Measurements from ENCODE around the gene CDO1.

CDO1 gene

GRCh38 chr5:115816226-115817081 is at the start of gene CDO1:
TSS of gene CDO1 (minus strand) at chr5:115816659. CDS start at chr5:115816397, 262 bp downstream.
- H3K4me1 Mint-ChIP-seq = peaks cover 19% of the 10 kb centered on the region
- H3K36me3 Mint-ChIP-seq = no peaks in the 10 kb centered on the region
- no peak within 1 kb of the TSS for H3K27ac Mint-ChIP-seq
- DNase-seq (ENCODE audit: low spot score in 2 of 2) (peak; percentile 3 to 61), ATAC-seq (peak; percentile 75)
- H3K4me3 Mint-ChIP-seq = peak within 1 kb of the TSS; percentile 68
- no peaks in the 10 kb centered on the region for H3K9me3 Mint-ChIP-seq

GRCh38 chr5:115859378-115859777 is 42.9 kb upstream of the CDO1 start:
- Mint-ChIP-seq H3K27ac (no peak overlapping the region), H3K9me3 (no peaks in the 10 kb centered on the region), H3K4me1 (peaks cover 39% of the 10 kb centered on the region), H3K36me3 (no peaks in the 10 kb centered on the region), H3K4me3 (no peak overlapping the region)
- DNase-seq (ENCODE audit: low spot score in 2 of 2) (no peak), ATAC-seq (no peak)

GRCh38 chr5:115858396-115858795 is 41.9 kb upstream of the CDO1 start:
- ATAC-seq (no peak), DNase-seq (ENCODE audit: low spot score in 2 of 2) (no peak)
- H3K36me3 Mint-ChIP-seq = no peaks in the 10 kb centered on the region
- peaks cover 42% of the 10 kb centered on the region for H3K4me1 Mint-ChIP-seq
- H3K27ac Mint-ChIP-seq = no peak overlapping the region
- no peak overlapping the region for H3K4me3 Mint-ChIP-seq
- no peaks in the 10 kb centered on the region for H3K9me3 Mint-ChIP-seq

- H3K9me3 Mint-ChIP-seq = no peaks in the 10 kb centered on the region
- ATAC-seq (peak; percentile 44), DNase-seq (ENCODE audit: low spot score in 2 of 2) (no peak)
- H3K27ac Mint-ChIP-seq = no peak overlapping the region
- H3K4me3 Mint-ChIP-seq = no peak overlapping the region
- H3K4me1 Mint-ChIP-seq = peaks cover 42% of the 10 kb centered on the region
- no peaks in the 10 kb centered on the region for H3K36me3 Mint-ChIP-seq
Measured at GRCh38 chr5:115857626-115858349, 41.3 kb upstream of the CDO1 start.

GRCh38 chr5:115857057-115857479 is 40.6 kb upstream of the CDO1 start:
- H3K4me3 Mint-ChIP-seq = no peak overlapping the region
- ATAC-seq (no peak), DNase-seq (ENCODE audit: low spot score in 2 of 2) (no peak)
- no peak overlapping the region for H3K27ac Mint-ChIP-seq
- no peaks in the 10 kb centered on the region for H3K36me3 Mint-ChIP-seq
- H3K4me1 Mint-ChIP-seq = peaks cover 42% of the 10 kb centered on the region
- no peaks in the 10 kb centered on the region for H3K9me3 Mint-ChIP-seq

- H3K9me3 Mint-ChIP-seq = no peaks in the 10 kb centered on the region
- H3K4me1 Mint-ChIP-seq = peaks cover 38% of the 10 kb centered on the region
- no peak for ATAC-seq
- no peak overlapping the region for H3K4me3 Mint-ChIP-seq
- DNase-seq (ENCODE audit: low spot score in 2 of 2) = no peak
- H3K27ac Mint-ChIP-seq = no peak overlapping the region
- no peaks in the 10 kb centered on the region for H3K36me3 Mint-ChIP-seq
Measured at GRCh38 chr5:115855959-115856358, 39.5 kb upstream of the CDO1 start.

- H3K36me3 Mint-ChIP-seq = no peaks in the 10 kb centered on the region
- no peak overlapping the region for H3K4me3 Mint-ChIP-seq
- no peak overlapping the region for H3K27ac Mint-ChIP-seq
- peaks cover 41% of the 10 kb centered on the region for H3K4me1 Mint-ChIP-seq
- no peaks in the 10 kb centered on the region for H3K9me3 Mint-ChIP-seq
- ATAC-seq (no peak), DNase-seq (ENCODE audit: low spot score in 2 of 2) (no peak)
Measured at GRCh38 chr5:115854139-115854538, 37.7 kb upstream of the CDO1 start.

- DNase-seq (ENCODE audit: low spot score in 2 of 2) (no peak), ATAC-seq (no peak)
- no peaks in the 10 kb centered on the region for H3K9me3 Mint-ChIP-seq
- no peaks in the 10 kb centered on the region for H3K36me3 Mint-ChIP-seq
- no peak overlapping the region for H3K4me3 Mint-ChIP-seq
- H3K27ac Mint-ChIP-seq = no peak overlapping the region
- peaks cover 24% of the 10 kb centered on the region for H3K4me1 Mint-ChIP-seq
Measured at GRCh38 chr5:115850744-115851416, 34.4 kb upstream of the CDO1 start.

GRCh38 chr5:115849258-115849798 is 32.9 kb upstream of the CDO1 start:
- Mint-ChIP-seq H3K4me1 (peaks cover 36% of the 10 kb centered on the region), H3K4me3 (no peak overlapping the region), H3K27ac (no peak overlapping the region), H3K9me3 (no peaks in the 10 kb centered on the region), H3K36me3 (no peaks in the 10 kb centered on the region)
- ATAC-seq = no peak
- no peak for DNase-seq (ENCODE audit: low spot score in 2 of 2)

GRCh38 chr5:115847290-115847689 is 30.8 kb upstream of the CDO1 start:
- peaks cover 46% of the 10 kb centered on the region for H3K4me1 Mint-ChIP-seq
- H3K27ac Mint-ChIP-seq = no peak overlapping the region
- no peaks in the 10 kb centered on the region for H3K9me3 Mint-ChIP-seq
- no peaks in the 10 kb centered on the region for H3K36me3 Mint-ChIP-seq
- no peak overlapping the region for H3K4me3 Mint-ChIP-seq
- ATAC-seq (no peak), DNase-seq (ENCODE audit: low spot score in 2 of 2) (no peak)

GRCh38 chr5:115844321-115844817 is 27.9 kb upstream of the CDO1 start:
- Mint-ChIP-seq H3K4me3 (peak overlapping the region; percentile 96), H3K27ac (no peak overlapping the region), H3K4me1 (peaks cover 41% of the 10 kb centered on the region), H3K36me3 (peaks cover 16% of the 10 kb centered on the region), H3K9me3 (no peaks in the 10 kb centered on the region)
- ATAC-seq (no peak), DNase-seq (ENCODE audit: low spot score in 2 of 2) (no peak)

GRCh38 chr5:115843444-115844130 is 27.1 kb upstream of the CDO1 start:
- DNase-seq (ENCODE audit: low spot score in 2 of 2) (no peak), ATAC-seq (no peak)
- peak overlapping the region; percentile 96 for H3K4me3 Mint-ChIP-seq
- H3K9me3 Mint-ChIP-seq = no peaks in the 10 kb centered on the region
- H3K4me1 Mint-ChIP-seq = peaks cover 40% of the 10 kb centered on the region
- peaks cover 24% of the 10 kb centered on the region for H3K36me3 Mint-ChIP-seq
- no peak overlapping the region for H3K27ac Mint-ChIP-seq

GRCh38 chr5:115842952-115843351 is 26.5 kb upstream of the CDO1 start:
- DNase-seq (ENCODE audit: low spot score in 2 of 2) = no peak
- H3K27ac Mint-ChIP-seq = peak overlapping the region; percentile 98
- no peaks in the 10 kb centered on the region for H3K9me3 Mint-ChIP-seq
- H3K4me1 Mint-ChIP-seq = peaks cover 45% of the 10 kb centered on the region
- ATAC-seq = no peak
- peaks cover 31% of the 10 kb centered on the region for H3K36me3 Mint-ChIP-seq
- peak overlapping the region; percentile 96 for H3K4me3 Mint-ChIP-seq

GRCh38 chr5:115842089-115842935 is 25.9 kb upstream of the CDO1 start:
- H3K4me3 Mint-ChIP-seq = peak overlapping the region; percentile 96
- no peak for DNase-seq (ENCODE audit: low spot score in 2 of 2)
- H3K36me3 Mint-ChIP-seq = peaks cover 37% of the 10 kb centered on the region
- H3K4me1 Mint-ChIP-seq = peaks cover 45% of the 10 kb centered on the region
- peak; percentile 44 for ATAC-seq
- no peaks in the 10 kb centered on the region for H3K9me3 Mint-ChIP-seq
- H3K27ac Mint-ChIP-seq = peak overlapping the region; percentile 98
